ENCODE data around the gene CAPN5.

CAPN5 gene

DNA sequence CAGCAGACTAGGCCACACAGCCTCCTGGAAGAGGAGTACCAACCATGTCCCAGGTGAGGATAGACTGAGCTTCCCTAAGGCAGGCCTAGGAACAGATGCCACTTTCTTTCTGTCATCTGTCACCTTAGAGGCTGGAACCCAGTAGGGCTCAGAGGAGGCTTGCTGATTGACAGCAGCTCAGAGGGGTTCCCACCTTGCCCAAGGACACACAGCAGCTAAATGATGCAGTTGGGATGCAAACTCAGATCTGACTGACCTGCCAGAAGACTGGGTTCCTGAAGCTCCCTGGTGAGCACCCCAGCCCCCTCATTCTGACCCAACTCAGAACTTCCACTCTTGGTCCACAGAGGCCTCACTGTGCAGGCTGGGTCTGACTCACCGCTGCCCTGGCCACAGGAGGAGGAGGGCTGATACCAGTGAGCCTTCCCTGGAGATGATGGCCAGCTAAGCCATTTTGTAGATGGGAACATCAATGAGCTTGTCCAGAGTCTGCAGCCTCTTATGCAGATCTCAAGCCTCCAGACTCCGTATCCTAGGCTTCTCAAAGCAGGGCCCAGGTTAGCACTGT lies 14.0 kb downstream of the CAPN5 start:
- H3K4me1 ChIP-seq (ENCODE audit: control insufficient read depth in 2 of 2, insufficient read depth in 2 of 2, low read length in 2 of 2), result peaks cover 46 to 55% of the 10 kb centered on the region in 2 donors
- no peak overlapping the region for H3K4me3 ChIP-seq (ENCODE audit: low read length in 2 of 2)
- no peaks in the 10 kb centered on the region for H3K27me3 ChIP-seq (ENCODE audit: control insufficient read depth in 2 of 2, insufficient read depth in 2 of 2, low read length in 2 of 2)
- no peaks in the 10 kb centered on the region for H3K9me3 ChIP-seq (ENCODE audit: control insufficient read depth in 2 of 2, low read length in 2 of 2)
- H3K36me3 ChIP-seq (ENCODE audit: control insufficient read depth in 2 of 2, insufficient read depth in 2 of 2, low read length in 2 of 2), result peaks cover 3 to 26% of the 10 kb centered on the region in 2 donors
- H3K27ac ChIP-seq (ENCODE audit: low read depth in 2 of 2, low read length in 2 of 2), result no peak overlapping the region
- H3K9ac ChIP-seq (ENCODE audit: low read depth in 1 of 2, low read length in 2 of 2), result peak overlapping the region; percentile 2 to 32

DNA sequence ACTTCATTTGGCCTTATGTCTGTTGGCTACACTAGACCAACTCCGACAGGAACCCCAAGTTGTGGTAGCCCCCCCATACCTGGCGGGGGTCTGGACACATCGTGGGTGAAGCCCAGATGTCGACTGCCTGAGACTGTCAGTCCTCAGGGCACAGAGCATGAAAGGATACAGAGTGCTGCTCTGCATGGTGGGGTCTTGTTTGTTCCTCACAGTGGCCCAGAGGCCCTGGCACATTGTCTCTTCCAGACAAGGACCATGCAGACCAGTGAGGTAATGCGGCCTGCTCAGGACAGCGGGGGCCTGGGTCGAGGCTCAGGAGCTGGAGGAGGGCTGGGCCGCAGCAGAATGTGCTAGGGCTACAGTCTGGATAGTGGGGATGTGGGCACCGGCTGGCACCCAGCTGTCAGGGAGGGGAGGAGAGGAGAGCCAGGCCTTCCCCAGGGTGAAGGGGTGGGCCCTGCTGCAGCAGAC lies 14.6 kb downstream of the CAPN5 start:
- Histone ChIP-seq H3K27ac (ENCODE audit: low read depth in 2 of 2, low read length in 2 of 2) (peak overlapping the region; percentile 81 to 83), H3K9me3 (ENCODE audit: control insufficient read depth in 2 of 2, low read length in 2 of 2) (no peaks in the 10 kb centered on the region), H3K4me3 (ENCODE audit: low read length in 2 of 2) (no peak overlapping the region), H3K4me1 (ENCODE audit: control insufficient read depth in 2 of 2, insufficient read depth in 2 of 2, low read length in 2 of 2) (peaks cover 53 to 55% of the 10 kb centered on the region in 2 donors), H3K9ac (ENCODE audit: low read depth in 1 of 2, low read length in 2 of 2) (peak overlapping the region; percentile 28 to 72), H3K27me3 (ENCODE audit: control insufficient read depth in 2 of 2, insufficient read depth in 2 of 2, low read length in 2 of 2) (no peaks in the 10 kb centered on the region), H3K36me3 (ENCODE audit: control insufficient read depth in 2 of 2, insufficient read depth in 2 of 2, low read length in 2 of 2) (peaks cover 5 to 26% of the 10 kb centered on the region in 2 donors)

DNA sequence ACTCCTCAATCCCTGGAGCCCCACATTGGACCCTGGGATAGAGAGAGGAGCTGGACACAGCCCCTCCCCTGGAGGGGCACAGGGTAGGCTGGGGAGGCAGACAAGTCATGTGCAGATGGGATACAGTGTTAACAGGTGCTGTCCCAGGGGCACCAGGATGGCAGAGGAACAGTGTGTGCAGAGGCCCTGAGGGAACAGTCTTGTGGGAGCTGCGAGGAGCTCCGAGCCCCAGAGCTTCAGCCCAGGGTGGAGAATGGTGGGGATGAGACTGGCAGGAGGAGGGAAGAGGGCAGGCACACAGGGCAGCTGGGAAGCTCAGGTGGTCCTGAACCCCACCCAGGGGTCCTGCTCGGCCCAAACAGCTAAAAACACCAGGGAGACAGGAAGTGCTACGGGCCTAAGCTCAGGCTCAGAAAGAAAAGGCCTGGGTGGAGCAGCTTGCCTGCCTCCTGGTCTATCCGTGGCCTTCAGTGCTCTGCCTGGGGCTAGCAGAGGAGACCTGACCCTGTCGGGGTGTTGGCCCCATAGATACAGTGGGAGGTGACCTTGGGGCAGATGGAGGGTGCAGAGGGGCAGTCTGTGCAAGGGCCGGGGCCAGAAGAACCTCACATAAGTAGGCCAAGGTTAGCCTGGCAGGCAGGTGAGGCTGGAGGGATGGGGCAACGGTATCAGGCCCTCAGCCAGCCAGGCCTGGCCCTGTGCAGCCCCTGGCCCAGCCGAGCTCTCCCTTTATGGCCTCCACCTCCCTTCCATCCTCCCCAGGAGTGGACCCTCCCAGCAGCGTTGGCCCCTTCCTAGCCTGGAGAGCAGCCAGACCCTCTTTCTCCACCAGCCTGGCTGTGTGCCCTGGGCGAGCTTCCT lies 15.4 kb downstream of the CAPN5 start:
- H3K4me1 ChIP-seq (ENCODE audit: control insufficient read depth in 2 of 2, insufficient read depth in 2 of 2, low read length in 2 of 2), result peaks cover 59 to 61% of the 10 kb centered on the region in 2 donors
- H3K27ac ChIP-seq (ENCODE audit: low read depth in 2 of 2, low read length in 2 of 2), result peak overlapping the region; percentile 81 to 83
- no peaks in the 10 kb centered on the region for H3K27me3 ChIP-seq (ENCODE audit: control insufficient read depth in 2 of 2, insufficient read depth in 2 of 2, low read length in 2 of 2)
- no peaks in the 10 kb centered on the region for H3K9me3 ChIP-seq (ENCODE audit: control insufficient read depth in 2 of 2, low read length in 2 of 2)
- H3K36me3 ChIP-seq (ENCODE audit: control insufficient read depth in 2 of 2, insufficient read depth in 2 of 2, low read length in 2 of 2), result peaks cover 5 to 26% of the 10 kb centered on the region in 2 donors
- H3K9ac ChIP-seq (ENCODE audit: low read depth in 1 of 2, low read length in 2 of 2), result peak overlapping the region; percentile 63 to 72
- no peak overlapping the region for H3K4me3 ChIP-seq (ENCODE audit: low read length in 2 of 2)

DNA sequence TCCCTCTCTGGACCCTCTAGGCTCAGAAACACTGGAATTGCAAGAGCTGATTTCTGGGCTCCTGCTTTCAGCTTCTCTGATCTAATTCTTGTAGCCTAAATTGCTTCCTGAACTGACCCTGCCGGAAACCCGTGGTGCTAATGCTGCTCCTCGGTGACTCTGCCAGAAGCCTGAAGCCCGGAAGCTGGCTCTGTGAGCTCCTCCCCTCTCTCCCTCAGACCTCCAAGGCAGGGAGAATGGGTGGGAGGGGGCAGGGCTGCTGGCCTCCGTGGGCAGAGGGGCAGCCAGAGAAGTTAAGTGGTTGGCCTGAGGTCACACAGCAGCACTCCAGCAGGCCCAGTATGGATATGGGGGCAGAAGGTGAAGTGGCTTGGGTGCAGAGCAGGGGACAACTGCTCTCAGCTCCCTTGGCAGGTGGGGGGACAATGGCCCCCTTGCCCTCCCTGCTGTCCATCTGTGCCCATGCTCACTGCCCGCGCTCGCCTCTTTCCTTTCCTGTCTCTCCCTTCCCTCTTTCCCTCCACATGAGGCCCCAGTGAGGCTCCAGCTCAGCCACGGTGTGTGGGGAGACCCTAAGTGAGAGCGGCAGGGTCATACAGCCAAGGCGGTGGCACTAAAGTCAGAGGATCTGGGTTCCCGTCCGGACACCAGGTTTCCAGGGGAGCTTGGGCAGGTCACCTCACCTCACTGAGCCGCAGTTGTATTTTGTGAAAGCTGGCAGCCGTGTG lies 16.2 kb downstream of the CAPN5 start:
- peaks cover 67 to 69% of the 10 kb centered on the region in 2 donors for H3K4me1 ChIP-seq (ENCODE audit: control insufficient read depth in 2 of 2, insufficient read depth in 2 of 2, low read length in 2 of 2)
- H3K9me3 ChIP-seq (ENCODE audit: control insufficient read depth in 2 of 2, low read length in 2 of 2), result no peaks in the 10 kb centered on the region
- no peaks in the 10 kb centered on the region for H3K27me3 ChIP-seq (ENCODE audit: control insufficient read depth in 2 of 2, insufficient read depth in 2 of 2, low read length in 2 of 2)
- H3K27ac ChIP-seq (ENCODE audit: low read depth in 2 of 2, low read length in 2 of 2), result peak overlapping the region; percentile 81 to 83
- peak overlapping the region; percentile 63 to 72 for H3K9ac ChIP-seq (ENCODE audit: low read depth in 1 of 2, low read length in 2 of 2)
- H3K36me3 ChIP-seq (ENCODE audit: control insufficient read depth in 2 of 2, insufficient read depth in 2 of 2, low read length in 2 of 2), result peaks cover 9 to 28% of the 10 kb centered on the region in 2 donors
- H3K4me3 ChIP-seq (ENCODE audit: low read length in 2 of 2), result no peak overlapping the region

DNA sequence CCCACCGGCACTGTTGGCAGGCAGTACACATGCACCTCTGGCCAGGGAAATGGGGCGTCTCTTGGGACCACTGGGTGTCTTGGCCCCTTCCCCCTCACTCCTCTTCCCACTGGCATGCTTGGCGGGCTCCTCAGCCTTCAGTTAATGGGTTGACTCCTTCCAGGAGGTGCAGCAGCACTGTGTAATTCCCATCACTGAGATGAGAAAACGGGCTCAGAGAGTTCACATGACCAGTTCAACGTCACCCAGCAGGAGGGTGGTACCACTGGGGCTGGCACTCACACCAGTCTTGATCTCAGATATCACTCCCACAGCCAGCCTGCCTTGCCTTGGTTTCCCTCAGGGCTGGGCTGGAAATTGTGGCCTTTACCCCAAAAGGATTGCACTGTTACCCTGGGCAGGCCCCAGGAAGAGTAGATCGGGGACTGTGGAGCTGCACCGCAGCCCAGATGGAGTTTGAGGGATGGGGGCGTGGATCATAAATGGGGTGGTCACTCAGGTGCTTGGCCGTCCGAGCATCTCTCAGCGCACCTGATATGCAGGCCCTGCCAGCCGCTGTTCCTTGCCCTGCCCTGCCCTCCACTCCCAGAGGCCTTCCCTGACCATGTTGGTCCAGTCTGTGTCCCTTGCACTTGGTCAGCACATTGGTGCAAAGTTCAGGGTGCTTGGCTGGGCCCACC lies 16.9 kb downstream of the CAPN5 start:
- Histone ChIP-seq H3K4me1 (ENCODE audit: control insufficient read depth in 2 of 2, insufficient read depth in 2 of 2, low read length in 2 of 2) (peaks cover 74 to 76% of the 10 kb centered on the region in 2 donors), H3K9ac (ENCODE audit: low read depth in 1 of 2, low read length in 2 of 2) (peak overlapping the region; percentile 14 to 72), H3K27ac (ENCODE audit: low read depth in 2 of 2, low read length in 2 of 2) (peak overlapping the region; percentile 81 to 83), H3K27me3 (ENCODE audit: control insufficient read depth in 2 of 2, insufficient read depth in 2 of 2, low read length in 2 of 2) (no peaks in the 10 kb centered on the region), H3K4me3 (ENCODE audit: low read length in 2 of 2) (no peak overlapping the region), H3K9me3 (ENCODE audit: control insufficient read depth in 2 of 2, low read length in 2 of 2) (no peaks in the 10 kb centered on the region), H3K36me3 (ENCODE audit: control insufficient read depth in 2 of 2, insufficient read depth in 2 of 2, low read length in 2 of 2) (peaks cover 9 to 30% of the 10 kb centered on the region in 2 donors)

DNA sequence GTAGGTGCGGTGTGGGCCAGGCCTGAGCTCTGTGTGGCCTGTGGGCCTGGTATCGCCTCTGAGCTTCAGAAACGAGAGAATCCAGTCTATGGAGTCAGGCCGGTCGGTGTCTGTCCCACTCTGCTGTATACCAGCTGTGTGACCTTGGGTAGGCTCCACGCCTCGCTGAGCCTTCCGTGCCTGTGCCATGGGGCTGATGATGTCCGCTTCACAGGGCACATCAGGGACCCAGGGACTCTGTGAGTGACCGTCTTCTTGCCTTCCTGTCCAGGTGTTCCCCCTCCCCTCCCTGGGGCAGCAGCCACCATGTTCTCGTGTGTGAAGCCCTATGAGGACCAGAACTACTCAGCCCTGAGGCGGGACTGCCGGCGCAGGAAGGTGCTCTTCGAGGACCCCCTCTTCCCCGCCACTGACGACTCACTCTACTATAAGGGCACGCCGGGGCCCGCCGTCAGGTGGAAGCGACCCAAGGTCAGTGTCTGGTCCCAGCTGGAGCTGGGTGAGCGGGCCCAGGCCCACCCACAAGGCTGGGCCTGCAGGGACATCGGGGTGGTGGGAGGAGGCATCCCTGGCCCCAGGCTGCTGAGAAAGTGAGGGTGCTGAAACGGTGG lies 17.9 kb downstream of the CAPN5 start:
- H3K36me3 ChIP-seq (ENCODE audit: control insufficient read depth in 2 of 2, insufficient read depth in 2 of 2, low read length in 2 of 2), result peaks cover 9 to 36% of the 10 kb centered on the region in 2 donors
- H3K27me3 ChIP-seq (ENCODE audit: control insufficient read depth in 2 of 2, insufficient read depth in 2 of 2, low read length in 2 of 2), result no peaks in the 10 kb centered on the region
- H3K4me1 ChIP-seq (ENCODE audit: control insufficient read depth in 2 of 2, insufficient read depth in 2 of 2, low read length in 2 of 2), result peaks cover 82 to 85% of the 10 kb centered on the region in 2 donors
- H3K4me3 ChIP-seq (ENCODE audit: low read length in 2 of 2), result no peak overlapping the region
- H3K9ac ChIP-seq (ENCODE audit: low read depth in 1 of 2, low read length in 2 of 2), result peak overlapping the region in 1 of 2 donors; percentile 72
- peak overlapping the region; percentile 39 to 81 for H3K27ac ChIP-seq (ENCODE audit: low read depth in 2 of 2, low read length in 2 of 2)
- no peaks in the 10 kb centered on the region for H3K9me3 ChIP-seq (ENCODE audit: control insufficient read depth in 2 of 2, low read length in 2 of 2)

DNA sequence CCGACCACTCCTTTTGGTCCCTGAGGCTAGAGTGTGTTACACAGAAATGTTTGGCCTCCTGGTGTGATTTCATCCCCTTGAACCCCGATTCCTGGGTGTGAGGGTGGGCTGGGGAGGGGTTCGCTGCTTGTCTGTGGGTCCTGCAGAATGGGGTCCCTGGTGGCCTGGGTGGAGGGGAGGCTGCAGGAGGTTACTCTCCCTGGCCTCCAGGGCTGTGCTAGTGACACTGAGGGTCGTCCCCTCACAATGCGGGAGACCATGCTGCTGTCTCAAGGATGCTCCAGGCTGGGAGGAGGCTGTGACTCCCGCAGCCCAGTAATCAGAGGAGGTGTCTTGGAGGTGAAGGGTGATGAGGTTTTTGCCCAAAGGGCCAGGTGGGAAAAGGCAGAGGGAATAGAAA lies 18.9 kb downstream of the CAPN5 start:
- Histone ChIP-seq H3K27me3 (ENCODE audit: control insufficient read depth in 2 of 2, insufficient read depth in 2 of 2, low read length in 2 of 2) (no peaks in the 10 kb centered on the region), H3K9me3 (ENCODE audit: control insufficient read depth in 2 of 2, low read length in 2 of 2) (no peaks in the 10 kb centered on the region), H3K4me3 (ENCODE audit: low read length in 2 of 2) (no peak overlapping the region), H3K27ac (ENCODE audit: low read depth in 2 of 2, low read length in 2 of 2) (peak overlapping the region; percentile 99 to 100), H3K36me3 (ENCODE audit: control insufficient read depth in 2 of 2, insufficient read depth in 2 of 2, low read length in 2 of 2) (peaks cover 15 to 36% of the 10 kb centered on the region in 2 donors), H3K9ac (ENCODE audit: low read depth in 1 of 2, low read length in 2 of 2) (peak overlapping the region; percentile 77 to 86), H3K4me1 (ENCODE audit: control insufficient read depth in 2 of 2, insufficient read depth in 2 of 2, low read length in 2 of 2) (peaks cover 82 to 94% of the 10 kb centered on the region in 2 donors)

DNA sequence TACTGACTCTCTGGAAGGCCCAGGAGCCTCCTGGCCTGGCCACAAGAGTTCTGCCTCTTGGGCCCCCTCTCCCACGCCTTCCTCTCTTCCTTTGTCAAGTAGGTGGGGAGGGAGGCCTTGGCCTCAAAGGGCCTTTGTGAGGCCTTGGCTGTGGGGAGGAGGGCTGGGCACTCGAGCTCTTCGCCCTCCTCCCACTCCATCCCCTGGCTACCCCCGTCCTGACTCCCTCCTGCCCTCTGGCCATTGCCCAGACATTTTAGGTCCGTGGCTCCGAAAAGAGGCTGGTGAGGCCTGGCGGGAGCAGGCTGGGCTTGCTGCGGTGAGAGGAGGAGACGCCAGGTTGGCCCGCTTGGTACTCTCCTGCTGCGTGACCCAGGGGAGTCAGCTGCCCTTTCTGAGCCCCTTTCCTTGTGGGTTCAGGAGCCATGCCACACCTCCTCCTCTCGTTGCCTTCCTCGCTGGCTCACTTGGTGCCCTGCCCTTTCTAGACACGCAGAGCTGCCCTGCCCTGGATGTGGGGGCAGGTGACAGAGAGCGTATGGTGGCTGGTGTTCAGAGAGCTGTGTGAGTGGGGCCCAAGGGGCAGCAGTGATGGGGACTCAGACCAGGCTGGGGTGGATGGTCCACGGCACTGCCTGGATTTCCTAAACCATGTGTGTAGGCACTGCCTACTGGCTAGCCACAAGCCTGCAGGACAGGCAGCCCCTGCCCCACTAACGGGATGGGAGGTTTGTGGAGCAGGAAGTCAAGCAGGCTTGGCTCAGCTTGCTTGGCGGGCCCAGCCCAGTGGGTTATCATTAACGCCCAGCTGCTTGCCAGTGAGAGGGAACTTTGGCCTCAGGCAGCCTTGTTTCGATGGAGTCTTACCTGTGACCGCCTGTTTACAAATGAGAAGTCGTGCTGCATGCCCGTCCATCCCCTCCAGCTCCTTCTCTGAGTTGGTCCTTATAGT lies 20.0 kb downstream of the CAPN5 start:
- Histone ChIP-seq H3K4me1 (ENCODE audit: control insufficient read depth in 2 of 2, insufficient read depth in 2 of 2, low read length in 2 of 2) (peaks cover 80 to 96% of the 10 kb centered on the region in 2 donors), H3K36me3 (ENCODE audit: control insufficient read depth in 2 of 2, insufficient read depth in 2 of 2, low read length in 2 of 2) (peaks cover 18 to 32% of the 10 kb centered on the region in 2 donors), H3K27me3 (ENCODE audit: control insufficient read depth in 2 of 2, insufficient read depth in 2 of 2, low read length in 2 of 2) (no peaks in the 10 kb centered on the region), H3K4me3 (ENCODE audit: low read length in 2 of 2) (peak overlapping the region; percentile 45 to 53), H3K9me3 (ENCODE audit: control insufficient read depth in 2 of 2, low read length in 2 of 2) (no peaks in the 10 kb centered on the region), H3K9ac (ENCODE audit: low read depth in 1 of 2, low read length in 2 of 2) (peak overlapping the region; percentile 77 to 86), H3K27ac (ENCODE audit: low read depth in 2 of 2, low read length in 2 of 2) (peak overlapping the region; percentile 99 to 100)
